Stimulated activated CD4-positive, alpha-beta T cell treated with anti-CD3 and anti-CD28 coated beads, Interleukin-2, amount 100 ng/mL, for 24 hours (primary cell): Measurements from ENCODE around the gene SUGP2.

Experiments used
- DNase-seq, 2 donors: peaks; one replicate each; pipeline ENCODE4 v3.0.0-alpha.2; 2020

The SUGP2 gene

GRCh38 chr19:18948976-18949356 is 84.4 kb downstream of the SUGP2 start:
- no peak for DNase-seq

- no peak for DNase-seq
Observed at GRCh38 chr19:18948075-18948975, 85.0 kb downstream of the SUGP2 start.

GRCh38 chr19:18946918-18947317 is 86.4 kb downstream of the SUGP2 start:
- no peak for DNase-seq

GRCh38 chr19:18946335-18946734 is 87.0 kb downstream of the SUGP2 start:
- no peak for DNase-seq

- no peak for DNase-seq
Observed at GRCh38 chr19:18945297-18945696, 88.0 kb downstream of the SUGP2 start.

GRCh38 chr19:18943465-18943864 is 89.9 kb downstream of the SUGP2 start:
- no peak for DNase-seq

- DNase-seq = no peak
Observed at GRCh38 chr19:18942692-18943091, 90.6 kb downstream of the SUGP2 start.

GRCh38 chr19:18941628-18942354 is 91.5 kb downstream of the SUGP2 start:
- no peak for DNase-seq
